Esophagus squamous epithelium (tissue), 4 donors: Measurements from ENCODE around the gene FAXC.

ENCODE experiments used
- CTCF ChIP-seq, 6 experiments: fragments of 450-650 bp in 4 of 6; fragments of 200-600 bp in 2 of 6; sonication (generic) in 2 of 6; IDR thresholded peaks; one replicate each; pipeline ENCODE4 v1.5.1; 2016 to 2019; ENCODE audit warnings: antibody characterized with exemption in 6 of 6, mild to moderate bottlenecking in 4 of 6, moderate library complexity in 4 of 6
- POLR2A ChIP-seq, 4 donors: fragments of 450-650 bp; IDR thresholded peaks; one replicate each; pipeline ENCODE4 v1.6.1; 2017; ENCODE audit warnings: antibody characterized with exemption in 4 of 4, mild to moderate bottlenecking in 4 of 4, moderate library complexity in 3 of 4

GRCh38 chr6:99324996-99325395 lies 24.5 kb downstream of the FAXC start:
- TF ChIP-seq CTCF (IDR thresholded peaks at IDR 0.05) (no peak), POLR2A (IDR thresholded peaks at IDR 0.05) (no peak)
